Activated naive CD8-positive, alpha-beta T cell treated with anti-CD3 and anti-CD28 coated beads for 36 hours (primary cell): ENCODE results near the gene BHMT2. TPM values are rescaled to one million over a fixed set of nuclear protein-coding genes. Genes with fewer than 3 reads are reported as not detected.

Experiments used
- DNase-seq: peaks from one replicate; pipeline ENCODE4 v3.0.0; 2021
- H3K27ac Mint-ChIP-seq: one replicate; pipeline ENCODE4 v1.8.0; 2022; ENCODE audit warnings: mild to moderate bottlenecking, moderate library complexity, mixed read lengths
- H3K27me3 Mint-ChIP-seq: one replicate; pipeline ENCODE4 v1.8.0; 2022; ENCODE audit warnings: mild to moderate bottlenecking, mixed read lengths
- H3K36me3 Mint-ChIP-seq: one replicate; pipeline ENCODE4 v1.8.0; 2021; ENCODE audit warnings: mild to moderate bottlenecking, mixed read lengths
- H3K4me1 Mint-ChIP-seq: one replicate; pipeline ENCODE4 v1.8.0; 2021; ENCODE audit warnings: mixed read lengths
- H3K4me3 Mint-ChIP-seq: one replicate; pipeline ENCODE4 v1.8.0; 2022; ENCODE audit warnings: mild to moderate bottlenecking, moderate library complexity, mixed read lengths
- H3K9me3 Mint-ChIP-seq: one replicate; pipeline ENCODE4 v1.8.0; 2022; ENCODE audit warnings: mixed read lengths
- total RNA-seq, 2 experiments: library from RNA; stranded (reverse); gene quantifications; one replicate each; pipeline ENCODE4 v1.2.3, GENCODE V29; 2021

Gene BHMT2
- total RNA-seq, 2 experiments from 2014 or later: not detected

- Mint-ChIP-seq H3K9me3 (no peaks in the 10 kb centered on the region), H3K4me1 (peaks cover 15% of the 10 kb centered on the region), H3K4me3 (no peak overlapping the region), H3K36me3 (no peaks in the 10 kb centered on the region), H3K27ac (no peak overlapping the region), H3K27me3 (peaks cover 5% of the 10 kb centered on the region)
- no peak for DNase-seq
These were observed 61.2 kb downstream of the BHMT2 start for GRCh38 chr5:79130781-79131180.

GRCh38 chr5:79133121-79133656, 63.6 kb downstream of the BHMT2 start:
- Mint-ChIP-seq H3K4me1 (peaks cover 17% of the 10 kb centered on the region), H3K27me3 (peaks cover 5% of the 10 kb centered on the region), H3K27ac (peak overlapping the region; percentile 90), H3K36me3 (no peaks in the 10 kb centered on the region), H3K4me3 (peak overlapping the region; percentile 76), H3K9me3 (no peaks in the 10 kb centered on the region)
- DNase-seq: no peak

- peaks cover 17% of the 10 kb centered on the region for H3K4me1 Mint-ChIP-seq
- H3K4me3 Mint-ChIP-seq: peak overlapping the region; percentile 76
- H3K27ac Mint-ChIP-seq: peak overlapping the region; percentile 90
- H3K9me3 Mint-ChIP-seq: no peaks in the 10 kb centered on the region
- H3K27me3 Mint-ChIP-seq: peaks cover 5% of the 10 kb centered on the region
- DNase-seq: peak; percentile 69
- no peaks in the 10 kb centered on the region for H3K36me3 Mint-ChIP-seq
These were observed 64.3 kb downstream of the BHMT2 start for GRCh38 chr5:79133657-79134451.

GRCh38 chr5:79135790-79136553, 66.4 kb downstream of the BHMT2 start:
- Mint-ChIP-seq H3K27ac (no peak overlapping the region), H3K36me3 (no peaks in the 10 kb centered on the region), H3K4me3 (no peak overlapping the region), H3K4me1 (peaks cover 17% of the 10 kb centered on the region), H3K9me3 (no peaks in the 10 kb centered on the region), H3K27me3 (peaks cover 5% of the 10 kb centered on the region)
- DNase-seq: no peak

GRCh38 chr5:79136618-79137017, 67.1 kb downstream of the BHMT2 start:
- no peaks in the 10 kb centered on the region for H3K36me3 Mint-ChIP-seq
- no peak for DNase-seq
- H3K9me3 Mint-ChIP-seq: no peaks in the 10 kb centered on the region
- H3K27me3 Mint-ChIP-seq: peaks cover 5% of the 10 kb centered on the region
- no peak overlapping the region for H3K27ac Mint-ChIP-seq
- peaks cover 17% of the 10 kb centered on the region for H3K4me1 Mint-ChIP-seq
- no peak overlapping the region for H3K4me3 Mint-ChIP-seq

Other genes starting within 250 kb of the BHMT2 start
- gene ARSB, start 84.5 kb upstream of the BHMT2 start, total RNA-seq: 10 to 100 TPM; 10.4 to 11.7 TPM
- gene DMGDH, start 93 bp upstream of the BHMT2 start, total RNA-seq: not detected
- gene BHMT, start 42.0 kb downstream of the BHMT2 start, total RNA-seq: not detected
- 1 to 10 TPM; 4.3 to 4.6 TPM for gene JMY, start 166.4 kb downstream of the BHMT2 start, total RNA-seq